K562 (cell line): ENCODE results near the gene EML3. TPM values are rescaled to one million over a fixed set of nuclear protein-coding genes. Genes with fewer than 3 reads are reported as not detected.
A peak's percentile ranks its signal among the peaks of the same experiment; 100 is the strongest.

ENCODE experiments used
- ARHGAP35 ChIP-seq: fragments of 450-650 bp; IDR thresholded peaks from 2 replicates; pipeline ENCODE4 v1.6.1; 2018; ENCODE audit not compliant: partially characterized antibody
- BACH1 ChIP-seq: fragments of 200-800 bp; sonication (Bioruptor generic); IDR thresholded peaks from 2 replicates; pipeline ENCODE4 v1.6.1; 2016; ENCODE audit warnings: missing genetic modification characterization, missing compliant biosample characterization
- BRCA1 ChIP-seq, 2 experiments: fragments of 450-650 bp in 1 of 2; sonication (generic) in 1 of 2; formaldehyde crosslinking in 1 of 2; IDR thresholded peaks; 2 replicates each; pipeline versions ENCODE4 v1.5.0 to v1.6.1; 2017 to 2020; ENCODE audit warnings: mild to moderate bottlenecking in 1 of 2, missing genetic modification reagents in 1 of 2
- EP300 ChIP-seq: IDR thresholded peaks from 2 replicates; pipeline ENCODE4 v1.6.1; 2012; ENCODE audit warnings: low read length, improper control_type of control experiment
- ESRRA ChIP-seq: fragments of 450-650 bp; IDR thresholded peaks from 2 replicates; pipeline ENCODE4 v1.6.1; 2014; ENCODE audit warnings: low read depth, mild to moderate bottlenecking, moderate library complexity, borderline replicate concordance
- FIP1L1 ChIP-seq: fragments of 200-400 bp; formaldehyde crosslinking; IDR thresholded peaks from 2 replicates; pipeline ENCODE4 v1.6.1; 2018; ENCODE audit warnings: mild to moderate bottlenecking, low read depth, low read length; ENCODE audit not compliant: poor library complexity, severe bottlenecking
- FUS ChIP-seq: fragments of 200-400 bp; formaldehyde crosslinking; optimal IDR thresholded peaks from 2 replicates; pipeline ENCODE3; 2017; ENCODE audit warnings: low read depth, low read length
- GTF2F1 ChIP-seq: IDR thresholded peaks from 2 replicates; pipeline ENCODE4 v1.6.1; 2011; ENCODE audit warnings: low read depth, low read length, improper control_type of control experiment
- HSF4 ChIP-seq: fragments of 250-450 bp; sonication (Bioruptor Pico); IDR thresholded peaks from 2 replicates; pipeline ENCODE4 v2.1.2; 2022; ENCODE audit warnings: mild to moderate bottlenecking, moderate library complexity, borderline replicate concordance
- JUNB ChIP-seq: fragments of 450-650 bp; formaldehyde crosslinking; conservative IDR thresholded peaks from 2 replicates; pipeline ENCODE4 v1.4.0; 2020; ENCODE audit warnings: mild to moderate bottlenecking
- MYC ChIP-seq, 2 experiments: fragments of 250-450 bp in 1 of 2; sonication (Bioruptor Pico) in 1 of 2; IDR thresholded peaks; 2 replicates each; pipeline versions ENCODE4 v1.5.1 to v1.6.1; 2012 to 2021; ENCODE audit warnings: low read depth in 2 of 2, borderline replicate concordance in 1 of 2, improper control_type of control experiment in 1 of 2, low read length in 1 of 2, mild to moderate bottlenecking in 1 of 2, moderate library complexity in 1 of 2
- NFXL1 ChIP-seq: fragments of 450-650 bp; formaldehyde crosslinking; IDR thresholded peaks from 2 replicates; pipeline ENCODE4 v1.4.0; 2021; ENCODE audit warnings: mild to moderate bottlenecking
- PHF21A ChIP-seq: fragments of 450-650 bp; IDR thresholded peaks from 2 replicates; pipeline ENCODE4 v1.6.1; 2017; ENCODE audit warnings: low read depth, borderline replicate concordance
- POLR2AphosphoS5 ChIP-seq: IDR thresholded peaks from 2 replicates; pipeline ENCODE4 v1.6.1; 2011; ENCODE audit warnings: mild to moderate bottlenecking, low read depth, low read length, moderate library complexity; ENCODE audit not compliant: control insufficient read depth, insufficient read depth
- RAD51 ChIP-seq: fragments of 450-650 bp; IDR thresholded peaks from 2 replicates; pipeline ENCODE4 v1.7.1; 2016; ENCODE audit warnings: low read depth, mild to moderate bottlenecking, borderline replicate concordance
- SMAD4 ChIP-seq: fragments of 250-450 bp; sonication (Bioruptor Pico); conservative IDR thresholded peaks from 2 replicates; pipeline ENCODE4 v1.8.0; 2021; ENCODE audit warnings: inconsistent platforms, mild to moderate bottlenecking, moderate library complexity
- SMARCA5 ChIP-seq: fragments of 450-650 bp; IDR thresholded peaks from 2 replicates; pipeline ENCODE4 v1.6.1; 2016
- ZNF174 ChIP-seq: fragments of 250-450 bp; sonication (Bioruptor Pico); IDR thresholded peaks from 2 replicates; pipeline ENCODE4 v1.4.0; 2020; ENCODE audit warnings: mild to moderate bottlenecking
- ZNF766 ChIP-seq: fragments of 200-800 bp; sonication (Bioruptor generic); conservative IDR thresholded peaks from 2 replicates; pipeline ENCODE4 v1.6.1; 2016; ENCODE audit warnings: missing genetic modification characterization, missing compliant biosample characterization
- polyA plus RNA-seq, 8 experiments: library from polyadenylated mRNA; depleted of rRNA in 4 of 8; stranded (reverse) in 5 of 8; unstranded in 3 of 8; fragments of >200 nt; fragmentation: Nextera tagmentation in 2 of 8; fragmentation: Illumina TruSeq in 1 of 8; extraction: Ambion mirVana in 2 of 8; extraction: Trizol in 1 of 8; gene quantifications; 2 replicates each; pipeline versions ENCODE4 v1.2.1 to v1.2.3, GENCODE V29; 2011 to 2014; ENCODE audit warnings: inconsistent platforms in 1 of 8, missing spikeins in 1 of 8
- total RNA-seq, 7 experiments: library from RNA; depleted of rRNA in 6 of 7; stranded (reverse); fragments of >200 nt in 6 of 7; fragmentation: Illumina TruSeq in 2 of 7; extraction: Trizol in 2 of 7; gene quantifications; 2 replicates each; pipeline versions ENCODE4 v1.2.1 to v1.2.3, GENCODE V29; 2011 to 2021; ENCODE audit warnings: low replicate concordance in 1 of 7
- TF ChIP-seq, protein P1 (sequence below): fragments of 450-650 bp; conservative IDR thresholded peaks from 2 replicates; pipeline ENCODE4 v1.6.1; 2016; ENCODE audit warnings: missing genetic modification characterization, low read depth, mild to moderate bottlenecking, control low read depth, missing compliant biosample characterization
- TF ChIP-seq, protein P2 (sequence below): fragments of 250-450 bp; sonication (Bioruptor Pico); IDR thresholded peaks from 2 replicates; pipeline ENCODE4 v1.4.0; 2020; ENCODE audit warnings: borderline replicate concordance
- TF ChIP-seq, protein P3 (sequence below): fragments of 450-650 bp; formaldehyde crosslinking; IDR thresholded peaks from 2 replicates; pipeline ENCODE4 v1.4.0; 2020; ENCODE audit warnings: mild to moderate bottlenecking, moderate library complexity
- TF ChIP-seq, protein P4 (sequence below): fragments of 250-450 bp; sonication (Bioruptor Pico); IDR thresholded peaks from 2 replicates; pipeline ENCODE4 v1.5.0; 2021

The EML3 gene
- total and polyA plus RNA-seq, 9 of the 15 experiments (the other 6 are each of a cell fraction or from before 2014, with no cell fraction given): 0.32 to 90.5 (median 26.4) TPM

DNA sequence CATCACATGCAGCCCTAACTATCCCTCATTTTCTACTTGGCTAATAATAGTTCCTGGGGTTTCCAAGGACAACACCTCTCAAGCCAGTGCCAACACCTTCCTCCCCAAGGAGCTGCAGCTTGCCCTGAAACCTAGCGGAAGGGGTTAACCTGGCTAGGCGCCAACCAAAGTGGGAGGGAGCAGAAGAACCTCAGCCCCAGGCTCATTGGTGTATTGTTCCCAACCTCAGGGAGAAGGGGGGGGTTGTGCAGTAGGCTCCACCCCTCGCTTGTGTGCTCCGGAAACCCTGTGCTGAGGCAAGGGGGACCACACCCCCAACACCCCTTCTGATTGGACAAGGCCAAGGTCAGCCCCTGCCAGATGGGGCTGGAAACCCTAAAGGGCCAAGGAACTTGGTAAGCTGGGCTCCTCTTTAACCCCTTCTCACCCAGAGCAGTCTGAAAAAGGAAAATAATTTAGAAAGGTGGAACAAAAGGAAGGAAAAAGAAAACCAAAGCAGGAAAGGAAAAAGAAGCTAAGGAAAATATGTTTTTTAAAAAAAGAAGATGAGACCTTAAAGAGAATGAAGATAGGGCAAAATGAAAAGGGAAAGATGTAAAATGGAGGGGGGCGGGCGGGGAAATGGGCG is 13.4 kb downstream of the EML3 start (continued):
- TF ChIP-seq ZNF174 (no peak), NFXL1 (CRISPR knock-in tag) (no peak), POLR2AphosphoS5 (peak; percentile 56; the same call in 1 of the 2 replicates), ARHGAP35 (no peak), EP300 (peak; percentile 30; the same call in 1 of the 2 replicates), MYC (IDR thresholded peaks at IDR 0.05; ENCODE audit: low read depth, low read length) (peak; percentile 56; the same call in 1 of the 2 replicates), MYC (CRISPR knock-in tag; IDR thresholded peaks at IDR 0.05; ENCODE audit: borderline replicate concordance, low read depth) (no peak), PHF21A (peak; percentile 53; the same call in 1 of the 2 replicates), FUS (no peak), BRCA1 (IDR thresholded peaks at IDR 0.05) (no peak), BRCA1 (CRISPR knock-in tag; IDR thresholded peaks at IDR 0.05) (no peak), HSF4 (no peak), SMAD4 (CRISPR knock-in tag) (no peak), RAD51 (no peak), FIP1L1 (no peak), BACH1 (tag) (no peak), ZNF766 (CRISPR knock-in tag) (peak; percentile 49; the same call in 1 of the 2 replicates), ESRRA (peak; percentile 64; the same call in 1 of the 2 replicates), SMARCA5 (no peak), GTF2F1 (no peak), JUNB (CRISPR knock-in tag) (no peak)
- TF ChIP-seq, protein P1, sequence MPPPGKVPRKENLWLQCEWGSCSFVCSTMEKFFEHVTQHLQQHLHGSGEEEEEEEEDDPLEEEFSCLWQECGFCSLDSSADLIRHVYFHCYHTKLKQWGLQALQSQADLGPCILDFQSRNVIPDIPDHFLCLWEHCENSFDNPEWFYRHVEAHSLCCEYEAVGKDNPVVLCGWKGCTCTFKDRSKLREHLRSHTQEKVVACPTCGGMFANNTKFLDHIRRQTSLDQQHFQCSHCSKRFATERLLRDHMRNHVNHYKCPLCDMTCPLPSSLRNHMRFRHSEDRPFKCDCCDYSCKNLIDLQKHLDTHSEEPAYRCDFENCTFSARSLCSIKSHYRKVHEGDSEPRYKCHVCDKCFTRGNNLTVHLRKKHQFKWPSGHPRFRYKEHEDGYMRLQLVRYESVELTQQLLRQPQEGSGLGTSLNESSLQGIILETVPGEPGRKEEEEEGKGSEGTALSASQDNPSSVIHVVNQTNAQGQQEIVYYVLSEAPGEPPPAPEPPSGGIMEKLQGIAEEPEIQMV: 0 out of 2 replicates have a peak, but pooled peaks have one; percentile 62
- TF ChIP-seq, protein P2, sequence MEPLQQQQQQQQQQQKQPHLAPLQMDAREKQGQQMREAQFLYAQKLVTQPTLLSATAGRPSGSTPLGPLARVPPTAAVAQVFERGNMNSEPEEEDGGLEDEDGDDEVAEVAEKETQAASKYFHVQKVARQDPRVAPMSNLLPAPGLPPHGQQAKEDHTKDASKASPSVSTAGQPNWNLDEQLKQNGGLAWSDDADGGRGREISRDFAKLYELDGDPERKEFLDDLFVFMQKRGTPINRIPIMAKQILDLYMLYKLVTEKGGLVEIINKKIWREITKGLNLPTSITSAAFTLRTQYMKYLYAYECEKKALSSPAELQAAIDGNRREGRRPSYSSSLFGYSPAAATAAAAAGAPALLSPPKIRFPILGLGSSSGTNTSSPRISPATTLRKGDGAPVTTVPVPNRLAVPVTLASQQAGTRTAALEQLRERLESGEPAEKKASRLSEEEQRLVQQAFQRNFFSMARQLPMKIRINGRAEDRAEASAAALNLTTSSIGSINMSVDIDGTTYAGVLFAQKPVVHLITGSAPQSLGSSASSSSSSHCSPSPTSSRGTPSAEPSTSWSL: no peak
- TF ChIP-seq, protein P3, sequence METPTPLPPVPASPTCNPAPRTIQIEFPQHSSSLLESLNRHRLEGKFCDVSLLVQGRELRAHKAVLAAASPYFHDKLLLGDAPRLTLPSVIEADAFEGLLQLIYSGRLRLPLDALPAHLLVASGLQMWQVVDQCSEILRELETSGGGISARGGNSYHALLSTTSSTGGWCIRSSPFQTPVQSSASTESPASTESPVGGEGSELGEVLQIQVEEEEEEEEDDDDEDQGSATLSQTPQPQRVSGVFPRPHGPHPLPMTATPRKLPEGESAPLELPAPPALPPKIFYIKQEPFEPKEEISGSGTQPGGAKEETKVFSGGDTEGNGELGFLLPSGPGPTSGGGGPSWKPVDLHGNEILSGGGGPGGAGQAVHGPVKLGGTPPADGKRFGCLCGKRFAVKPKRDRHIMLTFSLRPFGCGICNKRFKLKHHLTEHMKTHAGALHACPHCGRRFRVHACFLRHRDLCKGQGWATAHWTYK (CRISPR knock-in tag): no peak
- TF ChIP-seq, protein P4, sequence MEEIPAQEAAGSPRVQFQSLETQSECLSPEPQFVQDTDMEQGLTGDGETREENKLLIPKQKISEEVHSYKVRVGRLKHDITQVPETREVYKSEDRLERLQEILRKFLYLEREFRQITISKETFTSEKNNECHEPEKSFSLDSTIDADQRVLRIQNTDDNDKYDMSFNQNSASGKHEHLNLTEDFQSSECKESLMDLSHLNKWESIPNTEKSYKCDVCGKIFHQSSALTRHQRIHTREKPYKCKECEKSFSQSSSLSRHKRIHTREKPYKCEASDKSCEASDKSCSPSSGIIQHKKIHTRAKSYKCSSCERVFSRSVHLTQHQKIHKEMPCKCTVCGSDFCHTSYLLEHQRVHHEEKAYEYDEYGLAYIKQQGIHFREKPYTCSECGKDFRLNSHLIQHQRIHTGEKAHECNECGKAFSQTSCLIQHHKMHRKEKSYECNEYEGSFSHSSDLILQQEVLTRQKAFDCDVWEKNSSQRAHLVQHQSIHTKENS: no peak
